ENCODE results near the gene MAS1.
"Not testable (repeated sequence)": the region's sequence is repeated elsewhere in the genome, so short reads cannot be mapped to it uniquely, and the experiment has no call there.

MAS1 gene

GRCh38 chr6:159854959-159855358 lies 35.8 kb upstream of the MAS1 start:
- TF ChIP-seq ZFX (IDR thresholded peaks at IDR 0.05; ENCODE audit: borderline replicate concordance) = no peak
- TF ChIP-seq, protein P1, sequence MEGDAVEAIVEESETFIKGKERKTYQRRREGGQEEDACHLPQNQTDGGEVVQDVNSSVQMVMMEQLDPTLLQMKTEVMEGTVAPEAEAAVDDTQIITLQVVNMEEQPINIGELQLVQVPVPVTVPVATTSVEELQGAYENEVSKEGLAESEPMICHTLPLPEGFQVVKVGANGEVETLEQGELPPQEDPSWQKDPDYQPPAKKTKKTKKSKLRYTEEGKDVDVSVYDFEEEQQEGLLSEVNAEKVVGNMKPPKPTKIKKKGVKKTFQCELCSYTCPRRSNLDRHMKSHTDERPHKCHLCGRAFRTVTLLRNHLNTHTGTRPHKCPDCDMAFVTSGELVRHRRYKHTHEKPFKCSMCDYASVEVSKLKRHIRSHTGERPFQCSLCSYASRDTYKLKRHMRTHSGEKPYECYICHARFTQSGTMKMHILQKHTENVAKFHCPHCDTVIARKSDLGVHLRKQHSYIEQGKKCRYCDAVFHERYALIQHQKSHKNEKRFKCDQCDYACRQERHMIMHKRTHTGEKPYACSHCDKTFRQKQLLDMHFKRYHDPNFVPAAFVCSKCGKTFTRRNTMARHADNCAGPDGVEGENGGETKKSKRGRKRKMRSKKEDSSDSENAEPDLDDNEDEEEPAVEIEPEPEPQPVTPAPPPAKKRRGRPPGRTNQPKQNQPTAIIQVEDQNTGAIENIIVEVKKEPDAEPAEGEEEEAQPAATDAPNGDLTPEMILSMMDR (IDR thresholded peaks at IDR 0.05) = no peak
- H3K27ac ChIP-seq = no peak overlapping the region

- TF ChIP-seq ZFX (IDR thresholded peaks at IDR 0.05; ENCODE audit: borderline replicate concordance) = no peak
- TF ChIP-seq, protein P1 (IDR thresholded peaks at IDR 0.05) = no peak
Measured at GRCh38 chr6:159858259-159858658, 32.5 kb upstream of the MAS1 start.

DNA sequence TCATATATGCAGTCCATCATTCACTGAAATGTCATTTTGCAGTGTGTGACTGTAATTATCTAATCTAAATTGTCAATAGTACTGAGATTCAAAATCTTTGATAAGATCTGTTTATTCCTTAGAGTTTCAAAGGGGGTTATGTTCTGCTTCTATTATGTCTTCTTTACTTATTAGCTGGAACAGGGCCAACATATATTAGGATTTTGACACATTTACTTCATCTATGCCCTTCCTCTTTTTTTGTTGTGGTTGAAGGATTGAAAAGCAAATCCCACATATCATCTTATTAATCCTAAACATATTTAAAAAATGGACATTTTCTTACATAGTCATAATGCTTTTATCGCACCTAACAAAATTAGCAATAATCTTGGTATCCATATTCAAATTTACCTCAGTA lies 30.3 kb upstream of the MAS1 start:
- no peak overlapping the region for H3K27ac ChIP-seq
- TF ChIP-seq, protein P1 (IDR thresholded peaks at IDR 0.05) = no peak
- TF ChIP-seq ZFX (IDR thresholded peaks at IDR 0.05; ENCODE audit: borderline replicate concordance) = no peak

More at GRCh38 chr6:159858259-159858658, 32.5 kb upstream of the MAS1 start:
- H3K27ac ChIP-seq = no peak overlapping the region

DNA sequence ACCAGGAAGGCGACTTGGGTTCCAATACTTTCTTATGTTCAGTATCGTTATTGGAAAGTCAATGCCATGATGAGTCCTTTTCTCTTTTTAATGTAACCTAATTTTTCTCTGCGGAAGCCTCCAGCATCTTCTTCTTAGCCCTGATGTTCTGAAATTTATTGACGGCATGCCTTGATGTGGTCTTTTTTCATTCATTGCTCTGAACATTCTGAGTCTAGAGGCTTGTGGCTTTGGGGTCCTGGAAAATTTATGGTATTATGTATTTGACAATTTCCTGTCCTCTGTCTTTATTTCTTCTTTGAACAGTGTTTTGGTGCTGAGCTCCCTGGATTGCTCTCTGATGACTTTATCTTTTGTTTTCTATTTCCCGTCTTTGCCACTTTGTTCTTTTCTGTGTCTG lies 28.7 kb upstream of the MAS1 start:
- TF ChIP-seq, protein P1 (IDR thresholded peaks at IDR 0.05) = no peak
- TF ChIP-seq ZFX (IDR thresholded peaks at IDR 0.05; ENCODE audit: borderline replicate concordance) = no peak

GRCh38 chr6:159863341-159863740 lies 27.4 kb upstream of the MAS1 start:
- not testable (repeated sequence) for H3K27ac ChIP-seq
- TF ChIP-seq, protein P1 (IDR thresholded peaks at IDR 0.05) = peak; percentile 53

More for the DNA sequence above, 28.7 kb upstream of the MAS1 start:
- no peak overlapping the region for H3K27ac ChIP-seq

DNA sequence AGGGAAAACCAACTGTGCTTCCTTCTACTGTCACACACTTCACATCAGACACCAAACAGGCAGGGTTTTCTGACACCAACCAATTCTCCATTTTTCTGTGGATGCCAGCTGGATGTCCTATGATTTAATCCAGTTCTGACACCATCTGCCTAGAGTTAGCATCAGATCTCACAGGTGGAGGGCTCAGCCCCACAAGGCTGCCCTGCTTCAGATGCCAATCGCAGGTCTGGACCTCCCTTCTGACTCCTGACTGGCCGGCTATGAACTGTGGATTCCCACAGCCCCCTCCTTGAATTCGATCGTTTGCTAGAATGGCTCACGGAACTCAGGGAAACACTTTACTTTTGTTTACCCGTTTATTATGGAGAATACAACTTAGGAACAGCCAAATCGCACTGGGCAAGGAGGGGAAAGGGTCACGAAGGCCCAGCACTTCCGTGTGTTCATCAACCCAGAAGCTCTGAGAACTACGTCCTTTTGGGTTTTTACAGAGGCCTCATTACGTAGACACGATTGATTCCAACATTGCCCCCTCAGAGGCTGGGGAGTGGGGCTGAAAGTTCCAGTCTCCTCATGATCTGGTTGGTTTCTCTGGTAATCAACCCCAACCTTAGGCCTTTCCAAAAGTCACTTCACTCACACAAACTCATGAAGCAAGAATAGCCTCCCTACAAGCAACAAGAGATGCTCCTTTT lies 25.4 kb upstream of the MAS1 start:
- H3K27ac ChIP-seq = no peak overlapping the region
- TF ChIP-seq, protein P1 (IDR thresholded peaks at IDR 0.05) = no peak
- no peak for TF ChIP-seq ZFX (IDR thresholded peaks at IDR 0.05; ENCODE audit: borderline replicate concordance)
